Measurements from ENCODE around the gene RBFOX1.

Gene RBFOX1

DNA sequence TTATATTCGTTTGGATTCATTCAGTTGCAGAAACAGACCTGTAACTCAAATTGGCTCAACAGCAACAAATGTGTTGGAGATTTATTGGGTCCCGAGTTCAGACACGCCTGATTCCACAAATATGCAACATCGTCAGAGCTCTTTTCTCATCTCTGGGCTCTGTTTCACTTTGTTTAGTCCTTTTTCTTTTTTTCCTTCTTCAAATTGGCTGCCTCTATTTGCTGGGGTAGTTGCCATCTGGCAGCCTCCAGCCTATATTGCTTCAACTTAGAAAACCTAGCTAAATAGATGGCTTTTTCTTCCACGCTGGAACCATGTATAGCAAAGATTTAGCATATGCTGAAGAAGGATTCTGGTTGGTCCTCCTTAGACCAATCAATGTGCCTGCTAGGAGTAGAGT is 398.5 kb downstream of the RBFOX1 start:
- TF ChIP-seq, protein P1, sequence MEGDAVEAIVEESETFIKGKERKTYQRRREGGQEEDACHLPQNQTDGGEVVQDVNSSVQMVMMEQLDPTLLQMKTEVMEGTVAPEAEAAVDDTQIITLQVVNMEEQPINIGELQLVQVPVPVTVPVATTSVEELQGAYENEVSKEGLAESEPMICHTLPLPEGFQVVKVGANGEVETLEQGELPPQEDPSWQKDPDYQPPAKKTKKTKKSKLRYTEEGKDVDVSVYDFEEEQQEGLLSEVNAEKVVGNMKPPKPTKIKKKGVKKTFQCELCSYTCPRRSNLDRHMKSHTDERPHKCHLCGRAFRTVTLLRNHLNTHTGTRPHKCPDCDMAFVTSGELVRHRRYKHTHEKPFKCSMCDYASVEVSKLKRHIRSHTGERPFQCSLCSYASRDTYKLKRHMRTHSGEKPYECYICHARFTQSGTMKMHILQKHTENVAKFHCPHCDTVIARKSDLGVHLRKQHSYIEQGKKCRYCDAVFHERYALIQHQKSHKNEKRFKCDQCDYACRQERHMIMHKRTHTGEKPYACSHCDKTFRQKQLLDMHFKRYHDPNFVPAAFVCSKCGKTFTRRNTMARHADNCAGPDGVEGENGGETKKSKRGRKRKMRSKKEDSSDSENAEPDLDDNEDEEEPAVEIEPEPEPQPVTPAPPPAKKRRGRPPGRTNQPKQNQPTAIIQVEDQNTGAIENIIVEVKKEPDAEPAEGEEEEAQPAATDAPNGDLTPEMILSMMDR (IDR thresholded peaks at IDR 0.05; ENCODE audit: borderline replicate concordance, insufficient read depth, low read depth, low read length) = no peak
- H3K4me3 ChIP-seq (ENCODE audit: low read depth, low read length) = no peak overlapping the region

DNA sequence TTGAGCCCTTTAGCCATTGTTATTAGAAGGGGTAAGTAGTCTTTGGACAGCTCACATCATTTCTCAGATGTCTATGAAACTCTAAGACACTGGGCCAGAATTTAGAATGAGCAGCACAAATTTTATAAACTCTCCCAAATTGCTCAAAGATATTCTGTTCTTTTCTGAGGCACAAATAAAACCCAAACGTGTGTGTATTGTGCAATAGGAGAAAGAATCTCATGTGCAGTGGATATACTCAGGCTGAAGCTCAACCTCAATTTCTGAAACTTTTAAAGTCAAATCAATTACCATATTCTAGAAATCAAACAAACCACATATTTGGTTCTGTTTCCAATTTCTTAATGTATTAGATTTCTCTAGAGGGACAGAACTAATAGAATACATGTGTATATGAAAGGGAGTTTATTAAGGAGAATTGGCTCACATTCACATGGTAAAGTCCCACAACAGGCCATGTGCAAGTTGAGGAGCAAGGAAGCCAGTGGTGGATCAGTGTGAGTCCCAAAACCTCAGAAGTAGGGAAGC is 403.6 kb downstream of the RBFOX1 start:
- TF ChIP-seq, protein P1 (IDR thresholded peaks at IDR 0.05; ENCODE audit: borderline replicate concordance, insufficient read depth, low read depth, low read length) = no peak
- H3K4me3 ChIP-seq (ENCODE audit: low read depth, low read length) = no peak overlapping the region

DNA sequence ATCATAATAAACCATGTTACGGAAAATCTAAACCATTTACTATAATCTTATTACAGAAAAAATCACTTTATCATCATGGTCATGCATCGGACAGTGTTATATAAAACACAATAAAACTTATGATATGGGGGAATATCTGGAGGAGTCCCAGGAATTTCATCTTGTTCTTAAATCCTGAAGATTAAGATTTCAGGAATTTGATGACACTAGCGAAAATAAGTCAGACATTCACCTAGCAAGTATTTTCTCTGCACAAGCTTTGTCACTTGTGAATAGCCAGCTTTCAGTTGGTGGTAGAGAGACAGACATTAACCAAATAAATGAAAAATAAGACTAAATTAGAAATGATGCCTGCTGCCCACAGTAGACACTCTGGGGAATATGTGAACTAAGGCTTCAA is 410.0 kb downstream of the RBFOX1 start:
- no peak overlapping the region for H3K4me3 ChIP-seq (ENCODE audit: low read depth, low read length)
- TF ChIP-seq, protein P1 (IDR thresholded peaks at IDR 0.05; ENCODE audit: borderline replicate concordance, insufficient read depth, low read depth, low read length) = no peak

DNA sequence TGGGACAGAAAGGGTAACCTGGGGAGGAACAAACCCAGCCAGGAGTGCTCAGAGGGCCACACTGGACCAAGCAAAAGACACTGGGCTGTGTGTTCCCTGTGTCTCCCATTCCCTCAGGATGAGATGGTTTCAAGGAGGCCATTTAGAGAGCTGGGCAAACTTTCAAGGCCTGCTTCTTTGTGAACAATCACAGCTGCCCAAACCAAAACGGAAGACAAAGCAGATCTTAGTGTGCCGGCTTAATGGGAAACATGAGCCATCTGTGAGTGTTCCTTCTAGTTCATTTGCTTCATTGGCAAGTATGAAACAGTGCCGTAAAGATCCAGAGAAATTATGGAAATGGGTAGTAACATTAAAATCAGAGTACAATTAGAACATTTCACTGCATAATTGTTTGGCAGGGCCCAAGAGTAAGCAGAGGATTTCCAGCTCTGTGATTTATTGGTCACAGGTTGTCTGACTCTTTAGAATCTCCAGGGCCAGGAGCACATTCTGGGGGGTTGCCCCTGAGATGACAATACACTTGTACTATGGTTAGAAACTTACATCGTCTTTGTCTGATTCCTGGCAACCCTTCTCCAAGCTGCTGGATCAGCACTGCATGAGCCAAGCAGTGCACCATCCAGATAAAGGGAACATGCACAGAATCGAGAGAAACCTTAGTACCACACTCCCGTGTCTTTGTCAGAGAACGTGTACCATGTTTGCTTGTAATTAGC is 412.1 kb downstream of the RBFOX1 start:
- TF ChIP-seq, protein P1 (IDR thresholded peaks at IDR 0.05; ENCODE audit: borderline replicate concordance, insufficient read depth, low read depth, low read length) = no peak
- no peak overlapping the region for H3K4me3 ChIP-seq (ENCODE audit: low read depth, low read length)

DNA sequence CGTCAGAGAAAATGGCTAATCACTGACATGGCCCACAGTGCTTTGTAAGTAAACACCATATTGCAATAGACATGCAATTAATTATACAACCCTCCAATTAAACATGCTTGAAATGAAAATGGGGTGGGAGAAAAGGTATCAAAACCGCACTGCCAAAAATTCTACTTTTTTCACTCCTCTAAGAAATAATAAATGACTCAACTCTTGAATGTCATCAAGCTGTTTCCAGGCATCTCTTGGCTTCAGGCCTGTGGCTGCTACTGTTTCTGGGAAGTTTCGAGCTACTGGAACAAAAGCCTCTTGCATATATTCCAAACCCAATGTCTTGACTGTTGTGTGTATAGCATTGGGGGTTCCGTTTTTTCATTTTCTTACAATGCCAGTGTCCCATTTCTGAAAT is 412.6 kb downstream of the RBFOX1 start:
- TF ChIP-seq, protein P1 (IDR thresholded peaks at IDR 0.05; ENCODE audit: borderline replicate concordance, insufficient read depth, low read depth, low read length) = no peak
- H3K4me3 ChIP-seq (ENCODE audit: low read depth, low read length) = no peak overlapping the region

DNA sequence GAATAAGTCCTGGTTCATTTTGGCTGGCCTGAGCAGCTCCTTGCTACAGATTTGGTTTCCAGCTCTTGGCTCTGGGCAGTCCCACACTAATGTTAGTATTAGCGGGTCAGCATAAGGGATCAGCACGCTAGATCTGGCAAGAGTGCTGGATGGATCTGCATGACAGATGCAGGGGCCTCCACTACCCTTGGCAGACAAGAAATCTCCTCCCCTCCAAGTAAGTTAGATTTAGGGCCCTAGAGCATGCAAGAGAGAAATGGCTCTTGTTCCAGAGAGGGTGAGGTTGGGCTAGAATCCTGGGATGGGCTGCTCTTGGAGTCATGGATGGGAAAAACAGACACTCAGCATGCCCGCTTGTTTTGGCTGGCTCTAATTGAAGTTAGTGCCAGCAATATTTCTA is 414.3 kb downstream of the RBFOX1 start:
- H3K4me3 ChIP-seq (ENCODE audit: low read depth, low read length) = no peak overlapping the region
- TF ChIP-seq, protein P1 (IDR thresholded peaks at IDR 0.05; ENCODE audit: borderline replicate concordance, insufficient read depth, low read depth, low read length) = no peak

DNA sequence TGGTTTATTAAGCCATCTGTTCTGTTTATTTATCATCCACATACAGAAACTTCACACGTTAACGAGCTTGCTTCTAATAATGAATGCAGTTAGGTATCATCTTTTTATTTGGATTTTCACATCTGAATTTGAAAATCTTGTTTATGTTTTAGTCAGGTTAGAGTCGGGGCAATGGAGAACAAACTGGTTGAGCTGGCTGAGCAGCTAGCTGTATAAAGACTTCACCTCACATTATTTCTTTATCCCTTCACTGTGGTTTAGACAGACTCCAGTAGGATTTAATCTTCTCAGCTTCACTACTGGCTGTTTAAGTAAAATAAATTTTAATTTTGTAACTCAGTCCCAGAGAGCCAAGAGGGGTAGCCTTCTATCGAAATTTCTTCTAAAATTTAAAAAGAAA is 415.9 kb downstream of the RBFOX1 start:
- TF ChIP-seq, protein P1 (IDR thresholded peaks at IDR 0.05; ENCODE audit: borderline replicate concordance, insufficient read depth, low read depth, low read length) = no peak
- H3K4me3 ChIP-seq (ENCODE audit: low read depth, low read length) = no peak overlapping the region
